GM20000 (cell line): ENCODE data around the gene AFF4.
"Not testable (repeated sequence)": the region's sequence is repeated elsewhere in the genome, so short reads cannot be mapped to it uniquely, and the experiment has no call there.

ENCODE experiments used
- DNase-seq: peaks from one replicate; pipeline ENCODE4 v3.0.0; 2012; ENCODE audit warnings: low spot score
- CTCF ChIP-seq: IDR thresholded peaks from 2 replicates; pipeline ENCODE4 v1.5.1; 2012; ENCODE audit warnings: mild to moderate bottlenecking, control low read depth; ENCODE audit errors: extremely low read depth, missing control alignments

The AFF4 gene

GRCh38 chr5:132860742-132861141 is 102.7 kb downstream of the AFF4 start:
- no peak for TF ChIP-seq CTCF

GRCh38 chr5:132859889-132860437 is 103.5 kb downstream of the AFF4 start:
- TF ChIP-seq CTCF: no peak
- DNase-seq: no peak

More at GRCh38 chr5:132860742-132861141, 102.7 kb downstream of the AFF4 start:
- no peak for DNase-seq

DNA sequence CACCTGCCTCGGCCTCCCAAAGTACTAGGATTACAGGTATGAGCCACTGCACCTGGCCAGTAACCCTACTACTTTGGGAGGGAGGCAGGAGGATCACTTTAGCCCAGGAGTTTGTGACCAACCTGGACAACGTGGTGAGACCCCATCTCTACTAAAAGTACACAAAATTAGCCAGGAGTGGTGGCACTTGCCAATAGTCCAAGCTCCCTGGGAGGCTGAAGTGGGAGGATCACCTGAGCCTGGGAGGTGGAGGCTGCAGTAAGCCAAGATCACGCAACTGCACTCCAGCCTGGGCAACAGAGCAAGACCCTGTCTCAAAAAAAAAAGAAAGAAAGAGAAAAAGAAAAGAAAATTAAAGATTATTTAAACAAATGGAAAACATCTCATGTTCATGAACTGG is 107.4 kb downstream of the AFF4 start:
- TF ChIP-seq CTCF: no peak
- DNase-seq: no peak

DNA sequence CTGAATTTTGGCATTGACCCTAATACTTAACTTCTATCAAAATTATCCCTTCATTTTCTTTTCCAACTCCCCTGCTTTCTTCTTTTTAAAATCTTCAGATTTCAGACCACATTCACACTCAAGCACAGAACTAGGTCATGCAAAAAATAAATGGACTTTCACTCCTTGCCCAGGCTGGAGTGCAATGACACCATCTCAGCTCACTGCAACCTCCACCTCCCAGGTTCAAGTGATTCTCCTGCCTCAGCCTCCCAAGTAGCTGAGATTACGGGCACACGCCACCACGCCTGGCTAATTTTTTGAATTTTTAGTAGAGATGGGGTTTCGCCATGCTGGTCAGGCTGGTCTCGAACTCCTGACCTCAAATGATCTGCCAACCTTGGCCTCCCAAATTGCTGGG is 108.4 kb downstream of the AFF4 start:
- DNase-seq: not testable (repeated sequence)

DNA sequence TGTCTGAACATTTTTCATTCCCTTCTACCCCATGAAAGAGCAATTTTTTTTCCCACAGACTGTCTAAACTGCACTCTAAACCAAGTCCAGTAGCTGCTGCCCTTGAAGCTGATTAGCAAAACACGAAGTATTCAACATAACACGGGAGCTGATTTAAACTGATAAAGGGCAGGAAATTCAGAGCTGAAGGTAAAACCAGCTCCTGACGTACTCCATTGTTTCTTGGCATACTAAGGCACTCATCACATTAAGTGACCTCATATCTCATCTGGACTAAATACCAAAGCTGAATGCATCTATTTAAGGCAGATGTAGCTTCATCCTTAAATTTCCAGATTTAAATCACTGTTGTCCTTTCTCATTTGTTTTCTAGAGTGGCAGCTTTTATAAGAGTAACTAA is 109.1 kb downstream of the AFF4 start:
- DNase-seq: no peak
- no peak for TF ChIP-seq CTCF

DNA sequence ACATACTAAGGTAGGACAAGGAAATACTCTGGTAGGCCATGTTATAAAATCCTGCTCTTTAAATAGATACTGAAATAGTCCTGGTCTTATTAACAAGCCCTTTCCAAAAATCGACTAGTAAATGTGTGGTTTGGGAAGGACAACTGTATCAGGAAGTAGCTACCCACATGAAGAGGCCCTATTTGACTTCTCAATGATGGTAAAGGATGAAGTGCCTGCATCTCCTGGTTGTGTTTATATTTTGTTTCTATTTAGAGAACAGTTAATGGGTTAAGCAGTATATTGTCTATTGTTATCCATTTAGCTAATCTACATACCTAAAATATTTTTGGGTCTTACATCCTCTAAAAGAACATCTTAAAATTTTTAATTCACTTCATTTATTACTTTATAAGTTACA is 109.6 kb downstream of the AFF4 start:
- no peak for TF ChIP-seq CTCF
- no peak for DNase-seq

GRCh38 chr5:132853323-132853722 is 110.1 kb downstream of the AFF4 start:
- TF ChIP-seq CTCF: no peak
- DNase-seq: no peak

DNA sequence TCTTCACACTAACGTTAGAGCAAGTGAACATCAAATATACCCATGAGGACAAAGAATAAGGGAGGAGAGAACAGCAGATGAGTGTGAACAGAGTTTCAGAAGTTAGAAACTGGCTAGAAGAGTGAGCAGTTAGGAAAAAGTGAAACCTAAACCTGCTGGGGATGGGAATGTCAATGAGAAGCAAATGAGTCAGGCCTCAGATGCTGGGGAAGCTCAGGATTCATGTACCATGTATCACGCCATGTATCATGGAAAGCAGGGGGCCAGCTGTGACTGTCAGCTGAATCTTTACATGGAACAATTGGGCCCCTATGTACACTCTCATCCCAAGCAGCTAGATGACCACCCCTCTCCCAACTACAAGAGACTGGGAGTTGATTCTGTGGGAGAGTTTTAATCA is 113.4 kb downstream of the AFF4 start:
- no peak for TF ChIP-seq CTCF
- no peak for DNase-seq
